Neutrophil (primary cell): ENCODE measurements around the gene SERPINE1.

Experiments used
- H3K27ac ChIP-seq: fragments of 200-600 bp; sonication (generic); 2 replicates; pipeline ENCODE4 v1.5.1; 2016; ENCODE audit warnings: mild to moderate bottlenecking, moderate library complexity
- H3K27me3 ChIP-seq: fragments of 200-600 bp; sonication (generic); 2 replicates; pipeline ENCODE4 v1.6.0; 2016; ENCODE audit warnings: mild to moderate bottlenecking
- H3K36me3 ChIP-seq: fragments of 200-600 bp; sonication (generic); 2 replicates; pipeline ENCODE4 v1.5.1; 2017
- H3K4me1 ChIP-seq, 2 experiments: fragments of 200-600 bp in 1 of 2; sonication (generic) in 1 of 2; 1 replicate in 1 of 2; 2 replicates in 1 of 2; pipeline versions ENCODE4 v1.5.1 to v1.6.1; 2013 to 2016; ENCODE audit warnings: low read depth in 1 of 2, low read length in 1 of 2, mild to moderate bottlenecking in 1 of 2, moderate library complexity in 1 of 2; ENCODE audit not compliant: control insufficient read depth in 1 of 2, insufficient read depth in 1 of 2
- H3K4me3 ChIP-seq, 2 experiments: fragments of 200-600 bp in 1 of 2; sonication (generic) in 1 of 2; 1 replicate in 1 of 2; 2 replicates in 1 of 2; pipeline ENCODE4 v1.5.1; 2013 to 2016; ENCODE audit warnings: low read depth in 1 of 2, low read length in 1 of 2, mild to moderate bottlenecking in 1 of 2, moderate library complexity in 1 of 2
- H3K9me3 ChIP-seq: fragments of 200-600 bp; sonication (generic); 2 replicates; pipeline ENCODE4 v1.5.1; 2016
- CTCF ChIP-seq: fragments of 200-600 bp; sonication (generic); IDR thresholded peaks from 2 replicates; pipeline ENCODE4 v1.5.1; 2016; ENCODE audit warnings: antibody characterized with exemption

The SERPINE1 gene

GRCh38 chr7:101166648-101166908 lies 39.7 kb downstream of the SERPINE1 start:
- H3K27ac ChIP-seq: no peak overlapping the region
- H3K27me3 ChIP-seq: peaks cover 100% of the 10 kb centered on the region
- TF ChIP-seq CTCF: no peak
- H3K4me1 ChIP-seq: peaks cover 5 to 26% of the 10 kb centered on the region in 2 experiments
- H3K9me3 ChIP-seq: no peaks in the 10 kb centered on the region
- no peaks in the 10 kb centered on the region for H3K36me3 ChIP-seq
- H3K4me3 ChIP-seq: no peak overlapping the region

- no peaks in the 10 kb centered on the region for H3K9me3 ChIP-seq
- peaks cover 100% of the 10 kb centered on the region for H3K27me3 ChIP-seq
- peaks cover 5 to 27% of the 10 kb centered on the region in 2 experiments for H3K4me1 ChIP-seq
- no peak overlapping the region for H3K27ac ChIP-seq
- H3K4me3 ChIP-seq: no peak overlapping the region
- no peak for TF ChIP-seq CTCF
- H3K36me3 ChIP-seq: no peaks in the 10 kb centered on the region
Measured at GRCh38 chr7:101166909-101167644, 40.2 kb downstream of the SERPINE1 start.

- Histone ChIP-seq H3K27ac (no peak overlapping the region), H3K36me3 (no peaks in the 10 kb centered on the region), H3K4me3 (no peak overlapping the region), H3K4me1 (peaks cover 5 to 28% of the 10 kb centered on the region in 2 experiments), H3K27me3 (peaks cover 100% of the 10 kb centered on the region), H3K9me3 (no peaks in the 10 kb centered on the region)
- TF ChIP-seq CTCF: no peak
Measured at GRCh38 chr7:101167645-101168411, 40.9 kb downstream of the SERPINE1 start.

- Histone ChIP-seq H3K27ac (no peak overlapping the region), H3K36me3 (no peaks in the 10 kb centered on the region), H3K4me3 (no peak overlapping the region), H3K4me1 (peaks cover 5 to 26% of the 10 kb centered on the region in 2 experiments), H3K9me3 (no peaks in the 10 kb centered on the region), H3K27me3 (peaks cover 100% of the 10 kb centered on the region)
- TF ChIP-seq CTCF: no peak
Measured at GRCh38 chr7:101168412-101169049, 41.6 kb downstream of the SERPINE1 start.

- H3K4me1 ChIP-seq: peaks cover 5 to 22% of the 10 kb centered on the region in 2 experiments
- no peak overlapping the region for H3K27ac ChIP-seq
- peaks cover 100% of the 10 kb centered on the region for H3K27me3 ChIP-seq
- no peak for TF ChIP-seq CTCF
- no peak overlapping the region for H3K4me3 ChIP-seq
- no peaks in the 10 kb centered on the region for H3K36me3 ChIP-seq
- no peaks in the 10 kb centered on the region for H3K9me3 ChIP-seq
Measured at GRCh38 chr7:101169110-101169837, 42.4 kb downstream of the SERPINE1 start.
